ENCODE results near the gene PGM5.

- TF ChIP-seq CEBPB (IDR thresholded peaks at IDR 0.05; ENCODE audit: low read depth) (no peak), CTCF (IDR thresholded peaks at IDR 0.05 in 2 of 3, conservative IDR thresholded peaks at IDR 0.05 in 1 of 3; ENCODE audit: borderline replicate concordance in 1 of 3, insufficient read depth in 1 of 3, low read depth in 2 of 3, low read length in 2 of 3) (no peak), EZH2 (IDR thresholded peaks at IDR 0.05) (no peak), CBX3 (IDR thresholded peaks at IDR 0.05; ENCODE audit: low read depth) (no peak), YY1 (IDR thresholded peaks at IDR 0.05; ENCODE audit: extremely low read depth, insufficient replicate concordance, low read depth, low read length) (no peak), POLR2AphosphoS5 (IDR thresholded peaks at IDR 0.05; ENCODE audit: low read depth, low read length) (no peak), MAX (IDR thresholded peaks at IDR 0.05) (no peak), ZNF274 (IDR thresholded peaks at IDR 0.05; ENCODE audit: low read depth, low read length) (no peak)
These were observed 206.1 kb downstream of the PGM5 start for GRCh38 chr9:68562461-68562860.
